HCT116 (cell line): ENCODE results near the gene ECM1. TPM values are rescaled to one million over a fixed set of nuclear protein-coding genes. Genes with fewer than 3 reads are reported as not detected.
A peak's percentile ranks its signal among the peaks of the same experiment; 100 is the strongest.

Experiments
- ATAC-seq: fragments of 200-7000 bp; cut with Tn5 transposase; 2 replicates; pipeline ENCODE4 v1.9.1; 2020; ENCODE audit warnings: mild to moderate bottlenecking, moderate library complexity
- BruUV-seq: library from RNA; stranded (reverse); fragments of 400-500 nt; replicated peaks from 2 replicates; lab custom pipeline; 2021; lab: Mats Ljungman, UMichigan
- CTCF ChIA-PET: fragments of 300-600 bp; sonication (Branson Sonifier 250); formaldehyde crosslinking; loops from one replicate; lab custom pipeline; 2021; ENCODE audit warnings: antibody characterized with exemption; lab: Charles Lee
- POLR2A ChIA-PET: fragments of 300-600, 350-600 bp; sonication (Branson Sonifier 250); formaldehyde crosslinking; loops from one replicate; lab custom pipeline; 2021; ENCODE audit warnings: antibody characterized with exemption; lab: Charles Lee
- RAD21 ChIA-PET, 2 experiments: fragments of 300-600 bp; sonication (Branson Sonifier 250); formaldehyde crosslinking; loops; one replicate each; lab custom pipeline; 2023; ENCODE audit warnings: low total read pairs in 2 of 2; ENCODE audit not compliant: uncharacterized antibody in 2 of 2, unreplicated experiment in 2 of 2, low non-redundant PET in 1 of 2; lab: Charles Lee
- DNase-seq: peaks from one replicate; pipeline ENCODE4 v3.0.0-alpha.2; 2010; ENCODE audit warnings: low read depth, low spot score
- H2AFZ ChIP-seq: fragments of 200-600 bp; shearing (Covaris generic), sonication (generic); 2 replicates; pipeline ENCODE4 v1.6.1; 2017; ENCODE audit warnings: low read depth, mixed run types, mixed read lengths, antibody characterized with exemption, low read length; ENCODE audit not compliant: poor library complexity, severe bottlenecking
- H3K27ac ChIP-seq: 2 replicates; pipeline ENCODE4 v1.5.1; 2012; ENCODE audit warnings: low read depth, low read length
- H3K27me3 ChIP-seq: fragments of 200-600 bp; sonication (generic); 2 replicates; pipeline ENCODE4 v1.6.1; 2016; ENCODE audit warnings: mixed run types, low read length, mixed read lengths; ENCODE audit not compliant: insufficient read depth
- H3K36me3 ChIP-seq, 2 experiments: fragments of 200-500 bp in 1 of 2; fragments of 200-600 bp in 1 of 2; sonication (Bioruptor generic) in 1 of 2; sonication (generic) in 1 of 2; 2 replicates each; pipeline versions ENCODE4 v1.5.1 to v1.6.1; 2014 to 2016; ENCODE audit warnings: low read length in 2 of 2, inconsistent platforms in 1 of 2, mixed read lengths in 1 of 2, mixed run types in 1 of 2; ENCODE audit not compliant: insufficient read depth in 2 of 2, control insufficient read depth in 1 of 2
- H3K4me1 ChIP-seq, 2 experiments: fragments of 200-600 bp in 1 of 2; sonication (generic) in 1 of 2; 2 replicates each; pipeline versions ENCODE4 v1.5.1 to v1.6.1; 2012 to 2017; ENCODE audit warnings: low read length in 2 of 2, inconsistent platforms in 1 of 2, mild to moderate bottlenecking in 1 of 2, mixed read lengths in 1 of 2, mixed run types in 1 of 2, moderate library complexity in 1 of 2; ENCODE audit not compliant: insufficient read depth in 2 of 2, control insufficient read depth in 1 of 2
- H3K4me2 ChIP-seq: fragments of 200-600 bp; sonication (generic); 2 replicates; pipeline ENCODE4 v1.6.1; 2017; ENCODE audit warnings: mixed run types, low read length, mixed read lengths
- H3K4me3 ChIP-seq, 2 experiments: fragments of 200-600 bp in 1 of 2; sonication (generic) in 1 of 2; replicated peaks in 1 of 2; 2 replicates each; pipeline ENCODE4 v1.5.1; 2011 to 2016; ENCODE audit warnings: low read length in 2 of 2, control low read depth in 1 of 2, low read depth in 1 of 2, mild to moderate bottlenecking in 1 of 2, mixed read lengths in 1 of 2, mixed run types in 1 of 2
- H3K79me2 ChIP-seq: fragments of 200-600 bp; sonication (generic); 2 replicates; pipeline ENCODE4 v1.6.1; 2017; ENCODE audit warnings: mild to moderate bottlenecking, mixed run types, low read length, moderate library complexity, mixed read lengths; ENCODE audit not compliant: insufficient read depth
- H3K9ac ChIP-seq: fragments of 200-600 bp; sonication (generic); 2 replicates; pipeline ENCODE4 v1.6.1; 2016; ENCODE audit warnings: low read length, mixed read lengths
- H3K9me2 ChIP-seq: fragments of 200-600 bp; sonication (generic), shearing (Covaris generic); 2 replicates; pipeline ENCODE4 v1.6.1; 2017; ENCODE audit warnings: mixed run types, mild to moderate bottlenecking, moderate library complexity; ENCODE audit not compliant: insufficient read depth
- H3K9me3 ChIP-seq, 2 experiments: fragments of 200-500 bp in 1 of 2; fragments of 200-600 bp in 1 of 2; sonication (Bioruptor generic) in 1 of 2; sonication (generic) in 1 of 2; 2 replicates each; pipeline ENCODE4 v1.6.1; 2014 to 2017; ENCODE audit warnings: low read length in 2 of 2, mixed read lengths in 2 of 2, inconsistent platforms in 1 of 2, low read depth in 1 of 2, mild to moderate bottlenecking in 1 of 2, mixed run types in 1 of 2, moderate library complexity in 1 of 2; ENCODE audit not compliant: control insufficient read depth in 1 of 2, insufficient read depth in 1 of 2
- H4K20me1 ChIP-seq: fragments of 200-600 bp; sonication (generic), shearing (Covaris generic); 2 replicates; pipeline ENCODE4 v1.6.1; 2017; ENCODE audit warnings: mixed run types, mild to moderate bottlenecking, moderate library complexity; ENCODE audit not compliant: insufficient read depth
- ATF3 ChIP-seq: IDR thresholded peaks from 2 replicates; pipeline ENCODE4 v1.6.1; 2012
- CTCF ChIP-seq, 3 experiments: fragments of 200-600 bp in 1 of 3; sonication (generic) in 1 of 3; IDR thresholded peaks in 2 of 3; conservative IDR thresholded peaks in 1 of 3; 2 replicates each; pipeline ENCODE4 v1.5.1; 2012 to 2017; ENCODE audit warnings: low read depth in 2 of 3, low read length in 2 of 3, antibody characterized with exemption in 1 of 3, borderline replicate concordance in 1 of 3, control low read depth in 1 of 3, mild to moderate bottlenecking in 1 of 3, mixed read lengths in 1 of 3, mixed run types in 1 of 3, moderate library complexity in 1 of 3; ENCODE audit not compliant: insufficient read depth in 1 of 3
- EGR1 ChIP-seq: IDR thresholded peaks from 2 replicates; pipeline ENCODE4 v1.6.1; 2012; ENCODE audit warnings: low read depth
- EZH2 ChIP-seq: fragments of 200-600 bp; sonication (generic); IDR thresholded peaks from 2 replicates; pipeline ENCODE4 v1.6.1; 2017; ENCODE audit warnings: antibody characterized with exemption, mixed run types
- RAD21 ChIP-seq: IDR thresholded peaks from 2 replicates; pipeline ENCODE4 v1.6.1; 2012; ENCODE audit warnings: low read depth, mild to moderate bottlenecking
- SIN3A ChIP-seq: IDR thresholded peaks from 2 replicates; pipeline ENCODE4 v1.6.1; 2012; ENCODE audit warnings: low read depth
- SRF ChIP-seq: IDR thresholded peaks from 2 replicates; pipeline ENCODE4 v1.6.1; 2012; ENCODE audit warnings: low read depth
- YY1 ChIP-seq: IDR thresholded peaks from 2 replicates; pipeline ENCODE4 v1.6.1; 2011; ENCODE audit warnings: low read length, low read depth, moderate library complexity, mild to moderate bottlenecking; ENCODE audit not compliant: insufficient replicate concordance; ENCODE audit errors: extremely low read depth
- ZFX ChIP-seq: fragments of 450-650 bp; IDR thresholded peaks from 2 replicates; pipeline ENCODE4 v1.6.1; 2017
- ZNF274 ChIP-seq: fragments of 200-500 bp; sonication (Bioruptor generic); IDR thresholded peaks from 2 replicates; pipeline ENCODE4 v1.6.1; 2014; ENCODE audit warnings: mild to moderate bottlenecking, low read depth, low read length, inconsistent platforms
- intact Hi-C: fragments of 100-400 bp; cut with micrococcal nuclease; formaldehyde crosslinking; loops from 2 replicates; pipeline ENCODE4 v1.10.0; 2022
- total RNA-seq: library from RNA; stranded (reverse); gene quantifications from one replicate; pipeline ENCODE4 v1.2.1, GENCODE V29; 2021; ENCODE audit not compliant: unreplicated experiment
- TF ChIP-seq, protein P1 (sequence below): IDR thresholded peaks from 2 replicates; pipeline ENCODE4 v1.6.1; 2012; ENCODE audit warnings: low read depth

Gene ECM1
- total RNA-seq, 1 experiment from 2014 or later: 2.0 TPM

DNA sequence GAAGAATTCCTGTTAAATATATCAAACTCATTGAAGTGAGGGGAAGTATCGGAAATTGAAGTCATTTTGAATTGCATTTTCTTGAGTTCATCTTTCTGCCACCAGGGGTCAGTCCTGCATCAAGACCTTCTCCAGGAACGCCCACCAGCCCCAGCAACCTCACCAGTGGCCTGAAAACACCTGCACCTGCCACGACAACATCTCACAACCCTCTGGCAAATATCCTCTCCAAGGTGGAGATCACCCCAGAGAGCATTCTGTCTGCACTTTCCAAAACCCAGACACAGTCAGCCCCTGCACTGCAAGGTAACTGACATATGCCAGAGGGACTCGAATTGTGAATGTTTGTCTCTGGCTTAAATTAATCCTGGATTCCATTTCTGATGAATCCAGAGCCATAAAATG is 43.5 kb upstream of the ECM1 start:
- intact Hi-C loops: loop anchor here (1.0 to 10.0 kb wide), 3 partner anchors 68 to 350 kb away; no protein-coding TSS in a partner anchor
- H3K4me2 ChIP-seq: no peak overlapping the region
- H3K36me3 ChIP-seq: peaks cover 0 to 6% of the 10 kb centered on the region in 2 experiments; a peak in 1 of 4 replicates
- no peaks in the 10 kb centered on the region for H4K20me1 ChIP-seq
- no peaks in the 10 kb centered on the region for H3K4me1 ChIP-seq
- TF ChIP-seq EGR1: 0 out of 2 replicates have a peak, but pooled peaks have one; percentile 45
- no peak for TF ChIP-seq ZNF274
- peak; percentile 83 for TF ChIP-seq RAD21
- TF ChIP-seq CTCF (IDR thresholded peaks at IDR 0.05 in 2 of 3, conservative IDR thresholded peaks at IDR 0.05 in 1 of 3; ENCODE audit: borderline replicate concordance in 1 of 3, insufficient read depth in 1 of 3, low read depth in 2 of 3, low read length in 2 of 3): peak; percentile 64 to 79 (median 67)
- H3K9ac ChIP-seq: no peak overlapping the region
- RAD21 ChIA-PET: no interaction called here
- no peaks in the 10 kb centered on the region for H3K79me2 ChIP-seq
- ATAC-seq (peak; percentile 81), DNase-seq (peak; percentile 41)
- H2AFZ ChIP-seq: no peak overlapping the region
- no peak overlapping the region for H3K27ac ChIP-seq
- BruUV-seq: no TSS peak
- POLR2A ChIA-PET: no interaction called here
- no peaks in the 10 kb centered on the region for H3K27me3 ChIP-seq
- H3K9me2 ChIP-seq: no peaks in the 10 kb centered on the region
- H3K4me3 ChIP-seq: no peak overlapping the region
- CTCF ChIA-PET: interaction anchor here (0.9 kb wide), 1 partner anchor 534 kb away, joined by 3 read pairs; no protein-coding TSS in a partner anchor
- no peaks in the 10 kb centered on the region for H3K9me3 ChIP-seq

GRCh38 chr1:150466964-150467363 is 40.9 kb upstream of the ECM1 start:
- no peak overlapping the region for H3K27ac ChIP-seq
- no TSS peak for BruUV-seq
- POLR2A ChIA-PET: no interaction called here
- intact Hi-C loops: loop anchor here (5.0 to 10.0 kb wide), 2 partner anchors 348 to 530 kb away; no protein-coding TSS in a partner anchor
- RAD21 ChIA-PET: no interaction called here
- no peak overlapping the region for H2AFZ ChIP-seq
- ATAC-seq (no peak), DNase-seq (no peak)
- H3K9me3 ChIP-seq: no peaks in the 10 kb centered on the region
- H3K27me3 ChIP-seq: no peaks in the 10 kb centered on the region
- CTCF ChIA-PET: no interaction called here
- no peak overlapping the region for H3K4me2 ChIP-seq
- H3K4me1 ChIP-seq: no peaks in the 10 kb centered on the region
- peaks cover 13 to 18% of the 10 kb centered on the region in 2 experiments; a peak in 3 of 4 replicates for H3K36me3 ChIP-seq
- no peak overlapping the region for H3K9ac ChIP-seq
- H3K4me3 ChIP-seq: no peak overlapping the region
- H3K79me2 ChIP-seq: no peaks in the 10 kb centered on the region
- no peaks in the 10 kb centered on the region for H3K9me2 ChIP-seq
- no peaks in the 10 kb centered on the region for H4K20me1 ChIP-seq
- TF ChIP-seq, protein P1, sequence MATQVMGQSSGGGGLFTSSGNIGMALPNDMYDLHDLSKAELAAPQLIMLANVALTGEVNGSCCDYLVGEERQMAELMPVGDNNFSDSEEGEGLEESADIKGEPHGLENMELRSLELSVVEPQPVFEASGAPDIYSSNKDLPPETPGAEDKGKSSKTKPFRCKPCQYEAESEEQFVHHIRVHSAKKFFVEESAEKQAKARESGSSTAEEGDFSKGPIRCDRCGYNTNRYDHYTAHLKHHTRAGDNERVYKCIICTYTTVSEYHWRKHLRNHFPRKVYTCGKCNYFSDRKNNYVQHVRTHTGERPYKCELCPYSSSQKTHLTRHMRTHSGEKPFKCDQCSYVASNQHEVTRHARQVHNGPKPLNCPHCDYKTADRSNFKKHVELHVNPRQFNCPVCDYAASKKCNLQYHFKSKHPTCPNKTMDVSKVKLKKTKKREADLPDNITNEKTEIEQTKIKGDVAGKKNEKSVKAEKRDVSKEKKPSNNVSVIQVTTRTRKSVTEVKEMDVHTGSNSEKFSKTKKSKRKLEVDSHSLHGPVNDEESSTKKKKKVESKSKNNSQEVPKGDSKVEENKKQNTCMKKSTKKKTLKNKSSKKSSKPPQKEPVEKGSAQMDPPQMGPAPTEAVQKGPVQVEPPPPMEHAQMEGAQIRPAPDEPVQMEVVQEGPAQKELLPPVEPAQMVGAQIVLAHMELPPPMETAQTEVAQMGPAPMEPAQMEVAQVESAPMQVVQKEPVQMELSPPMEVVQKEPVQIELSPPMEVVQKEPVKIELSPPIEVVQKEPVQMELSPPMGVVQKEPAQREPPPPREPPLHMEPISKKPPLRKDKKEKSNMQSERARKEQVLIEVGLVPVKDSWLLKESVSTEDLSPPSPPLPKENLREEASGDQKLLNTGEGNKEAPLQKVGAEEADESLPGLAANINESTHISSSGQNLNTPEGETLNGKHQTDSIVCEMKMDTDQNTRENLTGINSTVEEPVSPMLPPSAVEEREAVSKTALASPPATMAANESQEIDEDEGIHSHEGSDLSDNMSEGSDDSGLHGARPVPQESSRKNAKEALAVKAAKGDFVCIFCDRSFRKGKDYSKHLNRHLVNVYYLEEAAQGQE: no peak
- TF ChIP-seq EZH2: no peak
- no peak for TF ChIP-seq SRF
- no peak for TF ChIP-seq CTCF (IDR thresholded peaks at IDR 0.05 in 2 of 3, conservative IDR thresholded peaks at IDR 0.05 in 1 of 3; ENCODE audit: borderline replicate concordance in 1 of 3, insufficient read depth in 1 of 3, low read depth in 2 of 3, low read length in 2 of 3)
- no peak for TF ChIP-seq YY1
- no peak for TF ChIP-seq SIN3A
- TF ChIP-seq ATF3: no peak
- no peak for TF ChIP-seq ZFX
